ENCODE data around the gene MECR.

MECR gene

GRCh38 chr1:29230553-29231378, at the start of gene MECR:
MECR (minus strand) TSS chr1:29230934; CDS start chr1:29230906, 28 bp downstream.
- DNase-seq, result peak; percentile 91

GRCh38 chr1:29279951-29280391, 49.2 kb upstream of the MECR start:
- DNase-seq, result no peak

- no peak for DNase-seq
Observed at GRCh38 chr1:29279406-29279805, 48.7 kb upstream of the MECR start.

- DNase-seq, result no peak
Observed at GRCh38 chr1:29278124-29278523, 47.4 kb upstream of the MECR start.

- no peak for DNase-seq
Observed at GRCh38 chr1:29275435-29275834, 44.7 kb upstream of the MECR start.

- DNase-seq, result no peak
Observed at GRCh38 chr1:29272147-29272907, 41.6 kb upstream of the MECR start.

GRCh38 chr1:29271724-29272123, 41.0 kb upstream of the MECR start:
- DNase-seq, result no peak

- no peak for DNase-seq
Observed at GRCh38 chr1:29270929-29271521, 40.3 kb upstream of the MECR start.

GRCh38 chr1:29269382-29269781, 38.6 kb upstream of the MECR start:
- no peak for DNase-seq

- no peak for DNase-seq
Observed at GRCh38 chr1:29267321-29268070, 36.8 kb upstream of the MECR start.

GRCh38 chr1:29266912-29267311, 36.2 kb upstream of the MECR start:
- DNase-seq, result no peak

- no peak for DNase-seq
Observed at GRCh38 chr1:29264773-29265389, 34.1 kb upstream of the MECR start.

- no peak for DNase-seq
Observed at GRCh38 chr1:29260531-29260930, 29.8 kb upstream of the MECR start.

GRCh38 chr1:29259802-29260441, 29.2 kb upstream of the MECR start:
- peak; percentile 8 for DNase-seq

GRCh38 chr1:29258976-29259801, 28.5 kb upstream of the MECR start:
- DNase-seq, result no peak

- DNase-seq, result no peak
Observed at GRCh38 chr1:29258189-29258975, 27.6 kb upstream of the MECR start.

GRCh38 chr1:29256979-29257804, 26.5 kb upstream of the MECR start:
- no peak for DNase-seq

GRCh38 chr1:29256394-29256793, 25.7 kb upstream of the MECR start:
- no peak for DNase-seq

- no peak for DNase-seq
Observed at GRCh38 chr1:29255134-29255666, 24.5 kb upstream of the MECR start.

Data from activated effector memory CD4-positive, alpha-beta T cell treated with Interleukin-2 at 50 U/mL for 16 hours (primary cell).